GM23338 (cell line): Measurements from ENCODE around the gene MALRD1. TPM values are rescaled to one million over a fixed set of nuclear protein-coding genes. Genes with fewer than 3 reads are reported as not detected.

Source experiments
- ATAC-seq: fragments of 200-7000 bp; cut with Tn5 transposase; 3 replicates; pipeline ENCODE4 v1.9.1; 2020
- DNase-seq: peaks from one replicate; pipeline ENCODE4 v3.0.0-alpha.2; 2015; ENCODE audit warnings: low spot score
- H2AFZ ChIP-seq: fragments of 200-600 bp; sonication (generic); 2 replicates; pipeline ENCODE4 v1.8.0; 2016; ENCODE audit warnings: antibody characterized with exemption, mild to moderate bottlenecking, moderate library complexity
- H3F3A ChIP-seq: fragments of 200-600 bp; sonication (generic); replicated peaks from 2 replicates; pipeline ENCODE4 v1.8.0; 2017; ENCODE audit warnings: antibody characterized with exemption, mixed run types, low read depth
- H3K27ac ChIP-seq: fragments of 200-600 bp; sonication (generic); 2 replicates; pipeline ENCODE4 v1.6.1; 2016; ENCODE audit warnings: low read depth
- H3K27me3 ChIP-seq: fragments of 200-600 bp; sonication (generic); 2 replicates; pipeline ENCODE4 v1.8.0; 2016; ENCODE audit warnings: mild to moderate bottlenecking, mixed run types, moderate library complexity; ENCODE audit not compliant: insufficient read depth
- H3K36me3 ChIP-seq: fragments of 200-600 bp; sonication (generic); 2 replicates; pipeline ENCODE4 v1.8.0; 2016; ENCODE audit warnings: mild to moderate bottlenecking; ENCODE audit not compliant: insufficient read depth
- H3K4me1 ChIP-seq: fragments of 200-600 bp; sonication (generic); 2 replicates; pipeline ENCODE4 v1.8.0; 2016; ENCODE audit warnings: mild to moderate bottlenecking, moderate library complexity; ENCODE audit not compliant: insufficient read depth
- H3K4me2 ChIP-seq: fragments of 200-600 bp; sonication (generic); 2 replicates; pipeline ENCODE4 v1.7.1; 2017; ENCODE audit warnings: mixed run types
- H3K4me3 ChIP-seq: fragments of 200-600 bp; sonication (generic); 2 replicates; pipeline ENCODE4 v1.6.1; 2016; ENCODE audit warnings: mixed run types
- H3K79me2 ChIP-seq: fragments of 200-600 bp; sonication (generic); replicated peaks from 2 replicates; pipeline ENCODE4 v1.8.0; 2017; ENCODE audit warnings: mild to moderate bottlenecking; ENCODE audit not compliant: insufficient read depth
- H3K9me2 ChIP-seq: fragments of 200-600 bp; sonication (generic); 2 replicates; pipeline ENCODE4 v1.8.0; 2017; ENCODE audit not compliant: insufficient read depth
- H4K20me1 ChIP-seq: fragments of 200-600 bp; sonication (generic); replicated peaks from 2 replicates; pipeline ENCODE4 v1.8.0; 2017; ENCODE audit warnings: mild to moderate bottlenecking; ENCODE audit not compliant: insufficient read depth
- H3K27ac Mint-ChIP-seq: 2 replicates; pipeline ENCODE4 v1.8.0; 2020; ENCODE audit warnings: inconsistent platforms, mild to moderate bottlenecking, moderate library complexity, mixed read lengths
- H3K27me3 Mint-ChIP-seq: 3 replicates; pipeline ENCODE4 v1.8.0; 2022; ENCODE audit warnings: low read depth, mild to moderate bottlenecking, moderate library complexity, mixed read lengths, inconsistent platforms; ENCODE audit not compliant: insufficient read depth, poor library complexity
- H3K36me3 Mint-ChIP-seq: 3 replicates; pipeline ENCODE4 v1.8.0; 2021; ENCODE audit warnings: low read depth, mild to moderate bottlenecking, inconsistent platforms, moderate library complexity, mixed read lengths
- H3K4me1 Mint-ChIP-seq: 3 replicates; pipeline ENCODE4 v1.8.0; 2020; ENCODE audit warnings: mild to moderate bottlenecking, inconsistent platforms, mixed read lengths
- H3K4me3 Mint-ChIP-seq: 3 replicates; pipeline ENCODE4 v1.8.0; 2021; ENCODE audit warnings: moderate library complexity, mild to moderate bottlenecking, inconsistent platforms, mixed read lengths
- H3K9me3 Mint-ChIP-seq: 3 replicates; pipeline ENCODE4 v1.8.0; 2020; ENCODE audit warnings: moderate library complexity, mild to moderate bottlenecking, inconsistent platforms, mixed read lengths
- CREB1 ChIP-seq: fragments of 250-450 bp; sonication (Bioruptor Pico); IDR thresholded peaks from 2 replicates; pipeline ENCODE4 v1.5.0; 2020; ENCODE audit warnings: low read depth, mild to moderate bottlenecking, moderate library complexity
- ETS1 ChIP-seq: IDR thresholded peaks from 2 replicates; pipeline ENCODE4 v1.6.1; 2016; ENCODE audit warnings: antibody characterized with exemption
- EZH2phosphoT487 ChIP-seq: fragments of 200-600 bp; sonication (generic); IDR thresholded peaks from one replicate; pipeline ENCODE4 v1.8.1; 2018; ENCODE audit warnings: antibody characterized with exemption; ENCODE audit not compliant: unreplicated experiment
- REST ChIP-seq: IDR thresholded peaks from one replicate; pipeline ENCODE4 v1.6.1; 2018; ENCODE audit warnings: antibody characterized with exemption; ENCODE audit not compliant: unreplicated experiment
- STAT1 ChIP-seq: IDR thresholded peaks from one replicate; pipeline ENCODE4 v1.6.1; 2016; ENCODE audit warnings: antibody characterized with exemption; ENCODE audit not compliant: unreplicated experiment
- ZNF114 ChIP-seq: fragments of 250-450 bp; sonication (Bioruptor Pico); IDR thresholded peaks from 2 replicates; pipeline ENCODE4 v1.5.0; 2020; ENCODE audit warnings: mild to moderate bottlenecking, moderate library complexity
- ZNF462 ChIP-seq: fragments of 250-450 bp; sonication (Bioruptor Pico); IDR thresholded peaks from 2 replicates; pipeline ENCODE4 v1.5.0; 2020; ENCODE audit warnings: mild to moderate bottlenecking, moderate library complexity
- polyA plus RNA-seq: library from polyadenylated mRNA; unstranded; fragments of >200 nt; fragmentation: Nextera tagmentation; extraction: Ambion mirVana; gene quantifications from 2 replicates; pipeline ENCODE4 v1.2.1, GENCODE V29; 2016
- total RNA-seq: library from RNA; depleted of rRNA; stranded (reverse); fragments of >200 nt; shearing (Covaris generic); gene quantifications from 2 replicates; pipeline ENCODE4 v1.2.3, GENCODE V29; 2014

The MALRD1 gene
- total and polyA plus RNA-seq, 2 experiments from 2014 or later, result 0.42 to 1.9 TPM

- no peak overlapping the region for H3K27ac Mint-ChIP-seq
- no peak for TF ChIP-seq ETS1
- TF ChIP-seq STAT1, result no peak
- no peak for TF ChIP-seq REST
- TF ChIP-seq ZNF462, result no peak
- TF ChIP-seq CREB1 (CRISPR knock-in tag), result no peak
- no peak for TF ChIP-seq ZNF114 (CRISPR knock-in tag)
- TF ChIP-seq EZH2phosphoT487, result no peak
- Histone ChIP-seq H3K4me1 (no peaks in the 10 kb centered on the region), H3K27ac (no peak overlapping the region), H3K36me3 (no peaks in the 10 kb centered on the region), H3K4me2 (no peak overlapping the region), H4K20me1 (no peaks in the 10 kb centered on the region), H3F3A (no peaks in the 10 kb centered on the region), H3K4me3 (no peak overlapping the region), H3K27me3 (no peaks in the 10 kb centered on the region), H3K9me2 (no peaks in the 10 kb centered on the region), H2AFZ (no peak overlapping the region), H3K79me2 (no peaks in the 10 kb centered on the region)
- ATAC-seq (no peak), DNase-seq (no peak)
- no peak overlapping the region for H3K4me3 Mint-ChIP-seq
- H3K36me3 Mint-ChIP-seq, result no peaks in the 10 kb centered on the region
- no peaks in the 10 kb centered on the region for H3K9me3 Mint-ChIP-seq
- H3K4me1 Mint-ChIP-seq, result no peaks in the 10 kb centered on the region
- H3K27me3 Mint-ChIP-seq, result no peaks in the 10 kb centered on the region
Observed at GRCh38 chr10:19777806-19778205, 729.2 kb downstream of the MALRD1 start.
